HCT116 (cell line): ENCODE measurements around the gene NOP14.

Experiments
- CEBPB ChIP-seq: IDR thresholded peaks from 2 replicates; pipeline ENCODE4 v1.6.1; 2012; ENCODE audit warnings: low read depth
- EZH2 ChIP-seq: fragments of 200-600 bp; sonication (generic); IDR thresholded peaks from 2 replicates; pipeline ENCODE4 v1.6.1; 2017; ENCODE audit warnings: antibody characterized with exemption, mixed run types
- EZH2phosphoT487 ChIP-seq: fragments of 200-600 bp; IDR thresholded peaks from 2 replicates; pipeline ENCODE4 v1.6.1; 2018; ENCODE audit warnings: antibody characterized with exemption, borderline replicate concordance
- JUND ChIP-seq: IDR thresholded peaks from 2 replicates; pipeline ENCODE4 v1.6.1; 2012
- POLR2A ChIP-seq: IDR thresholded peaks from 2 replicates; pipeline ENCODE4 v1.7.0; 2011; ENCODE audit warnings: borderline replicate concordance; ENCODE audit not compliant: insufficient read depth, insufficient read length; ENCODE audit errors: extremely low read depth
- POLR2AphosphoS5 ChIP-seq: IDR thresholded peaks from 2 replicates; pipeline ENCODE4 v1.6.1; 2011; ENCODE audit warnings: mild to moderate bottlenecking, low read depth, low read length, moderate library complexity
- SP1 ChIP-seq: IDR thresholded peaks from 2 replicates; pipeline ENCODE4 v1.6.1; 2012; ENCODE audit warnings: low read depth
- ZBTB33 ChIP-seq: IDR thresholded peaks from 2 replicates; pipeline ENCODE4 v1.6.1; 2011; ENCODE audit warnings: mild to moderate bottlenecking, low read length, moderate library complexity; ENCODE audit not compliant: insufficient replicate concordance; ENCODE audit errors: extremely low read depth
- TF ChIP-seq, protein P1 (sequence below), 3 experiments: fragments of 200-600 bp in 1 of 3; sonication (generic) in 1 of 3; IDR thresholded peaks in 2 of 3; conservative IDR thresholded peaks in 1 of 3; 2 replicates each; pipeline ENCODE4 v1.5.1; 2012 to 2017; ENCODE audit warnings: low read depth in 2 of 3, low read length in 2 of 3, antibody characterized with exemption in 1 of 3, borderline replicate concordance in 1 of 3, control low read depth in 1 of 3, mild to moderate bottlenecking in 1 of 3, mixed read lengths in 1 of 3, mixed run types in 1 of 3, moderate library complexity in 1 of 3; ENCODE audit not compliant: insufficient read depth in 1 of 3
- TF ChIP-seq, protein P2 (sequence below): IDR thresholded peaks from 2 replicates; pipeline ENCODE4 v1.6.1; 2012; ENCODE audit warnings: low read depth

- TF ChIP-seq, protein P1, sequence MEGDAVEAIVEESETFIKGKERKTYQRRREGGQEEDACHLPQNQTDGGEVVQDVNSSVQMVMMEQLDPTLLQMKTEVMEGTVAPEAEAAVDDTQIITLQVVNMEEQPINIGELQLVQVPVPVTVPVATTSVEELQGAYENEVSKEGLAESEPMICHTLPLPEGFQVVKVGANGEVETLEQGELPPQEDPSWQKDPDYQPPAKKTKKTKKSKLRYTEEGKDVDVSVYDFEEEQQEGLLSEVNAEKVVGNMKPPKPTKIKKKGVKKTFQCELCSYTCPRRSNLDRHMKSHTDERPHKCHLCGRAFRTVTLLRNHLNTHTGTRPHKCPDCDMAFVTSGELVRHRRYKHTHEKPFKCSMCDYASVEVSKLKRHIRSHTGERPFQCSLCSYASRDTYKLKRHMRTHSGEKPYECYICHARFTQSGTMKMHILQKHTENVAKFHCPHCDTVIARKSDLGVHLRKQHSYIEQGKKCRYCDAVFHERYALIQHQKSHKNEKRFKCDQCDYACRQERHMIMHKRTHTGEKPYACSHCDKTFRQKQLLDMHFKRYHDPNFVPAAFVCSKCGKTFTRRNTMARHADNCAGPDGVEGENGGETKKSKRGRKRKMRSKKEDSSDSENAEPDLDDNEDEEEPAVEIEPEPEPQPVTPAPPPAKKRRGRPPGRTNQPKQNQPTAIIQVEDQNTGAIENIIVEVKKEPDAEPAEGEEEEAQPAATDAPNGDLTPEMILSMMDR (IDR thresholded peaks at IDR 0.05 in 2 of 3, conservative IDR thresholded peaks at IDR 0.05 in 1 of 3; ENCODE audit: borderline replicate concordance in 1 of 3, insufficient read depth in 1 of 3, low read depth in 2 of 3, low read length in 2 of 3) = no peak
- TF ChIP-seq SP1 (no peak), POLR2A (no peak), CEBPB (no peak), POLR2AphosphoS5 (no peak), JUND (no peak), EZH2 (no peak), EZH2phosphoT487 (no peak), ZBTB33 (no peak)
- TF ChIP-seq, protein P2, sequence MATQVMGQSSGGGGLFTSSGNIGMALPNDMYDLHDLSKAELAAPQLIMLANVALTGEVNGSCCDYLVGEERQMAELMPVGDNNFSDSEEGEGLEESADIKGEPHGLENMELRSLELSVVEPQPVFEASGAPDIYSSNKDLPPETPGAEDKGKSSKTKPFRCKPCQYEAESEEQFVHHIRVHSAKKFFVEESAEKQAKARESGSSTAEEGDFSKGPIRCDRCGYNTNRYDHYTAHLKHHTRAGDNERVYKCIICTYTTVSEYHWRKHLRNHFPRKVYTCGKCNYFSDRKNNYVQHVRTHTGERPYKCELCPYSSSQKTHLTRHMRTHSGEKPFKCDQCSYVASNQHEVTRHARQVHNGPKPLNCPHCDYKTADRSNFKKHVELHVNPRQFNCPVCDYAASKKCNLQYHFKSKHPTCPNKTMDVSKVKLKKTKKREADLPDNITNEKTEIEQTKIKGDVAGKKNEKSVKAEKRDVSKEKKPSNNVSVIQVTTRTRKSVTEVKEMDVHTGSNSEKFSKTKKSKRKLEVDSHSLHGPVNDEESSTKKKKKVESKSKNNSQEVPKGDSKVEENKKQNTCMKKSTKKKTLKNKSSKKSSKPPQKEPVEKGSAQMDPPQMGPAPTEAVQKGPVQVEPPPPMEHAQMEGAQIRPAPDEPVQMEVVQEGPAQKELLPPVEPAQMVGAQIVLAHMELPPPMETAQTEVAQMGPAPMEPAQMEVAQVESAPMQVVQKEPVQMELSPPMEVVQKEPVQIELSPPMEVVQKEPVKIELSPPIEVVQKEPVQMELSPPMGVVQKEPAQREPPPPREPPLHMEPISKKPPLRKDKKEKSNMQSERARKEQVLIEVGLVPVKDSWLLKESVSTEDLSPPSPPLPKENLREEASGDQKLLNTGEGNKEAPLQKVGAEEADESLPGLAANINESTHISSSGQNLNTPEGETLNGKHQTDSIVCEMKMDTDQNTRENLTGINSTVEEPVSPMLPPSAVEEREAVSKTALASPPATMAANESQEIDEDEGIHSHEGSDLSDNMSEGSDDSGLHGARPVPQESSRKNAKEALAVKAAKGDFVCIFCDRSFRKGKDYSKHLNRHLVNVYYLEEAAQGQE = no peak
Measured at GRCh38 chr4:2932951-2933565, 30.1 kb downstream of the NOP14 start.
